Trophoblast cell (in vitro differentiated cells and primary cell): ENCODE measurements around the gene HEXIM2.

ENCODE experiments used
- DNase-seq, 2 donors: peaks; one replicate each; pipeline ENCODE4 v3.0.0-alpha.2; 2016
- H2AFZ ChIP-seq: 2 replicates; pipeline ENCODE4 v1.6.1; 2013; ENCODE audit warnings: low read length, moderate library complexity, mild to moderate bottlenecking; ENCODE audit not compliant: insufficient read depth, poor library complexity
- H2AK5ac ChIP-seq: 2 replicates; pipeline ENCODE4 v1.6.1; 2013; ENCODE audit warnings: mild to moderate bottlenecking, low read length
- H2BK120ac ChIP-seq: 2 replicates; pipeline ENCODE4 v1.6.1; 2013; ENCODE audit warnings: low read length, mild to moderate bottlenecking, moderate library complexity; ENCODE audit not compliant: insufficient read depth, poor library complexity
- H2BK12ac ChIP-seq: 2 replicates; pipeline ENCODE4 v1.6.1; 2013; ENCODE audit warnings: mild to moderate bottlenecking, low read length, moderate library complexity
- H2BK5ac ChIP-seq: 2 replicates; pipeline ENCODE4 v1.6.1; 2013; ENCODE audit warnings: low read length, low read depth, moderate library complexity, mild to moderate bottlenecking; ENCODE audit not compliant: poor library complexity
- H3K14ac ChIP-seq: 2 replicates; pipeline ENCODE4 v1.6.1; 2013; ENCODE audit warnings: mild to moderate bottlenecking, low read length
- H3K18ac ChIP-seq: 2 replicates; pipeline ENCODE4 v1.6.1; 2013; ENCODE audit warnings: mild to moderate bottlenecking, low read length
- H3K23ac ChIP-seq: 2 replicates; pipeline ENCODE4 v1.6.1; 2013; ENCODE audit warnings: low read length
- H3K27ac ChIP-seq: 2 replicates; pipeline ENCODE4 v1.5.1; 2013; ENCODE audit warnings: low read depth, mild to moderate bottlenecking, inconsistent platforms, low read length, moderate library complexity
- H3K27me3 ChIP-seq: 2 replicates; pipeline ENCODE4 v1.6.1; 2013; ENCODE audit warnings: inconsistent platforms, mild to moderate bottlenecking, low read length, moderate library complexity; ENCODE audit not compliant: insufficient read depth
- H3K36me3 ChIP-seq, 2 experiments: 1 replicate in 1 of 2; 2 replicates in 1 of 2; pipeline ENCODE4 v1.6.1; 2013; ENCODE audit warnings: low read length in 2 of 2, mild to moderate bottlenecking in 2 of 2, moderate library complexity in 1 of 2; ENCODE audit not compliant: insufficient read depth in 2 of 2, control insufficient read depth in 1 of 2
- H3K4ac ChIP-seq: 2 replicates; pipeline ENCODE4 v1.6.1; 2013; ENCODE audit warnings: low read depth, mild to moderate bottlenecking, low read length, moderate library complexity
- H3K4me1 ChIP-seq, 2 experiments: 1 replicate in 1 of 2; 2 replicates in 1 of 2; pipeline ENCODE4 v1.6.1; 2013; ENCODE audit warnings: low read length in 2 of 2, mild to moderate bottlenecking in 2 of 2, moderate library complexity in 1 of 2; ENCODE audit not compliant: insufficient read depth in 2 of 2, control insufficient read depth in 1 of 2
- H3K4me2 ChIP-seq: 2 replicates; pipeline ENCODE4 v1.6.1; 2013; ENCODE audit warnings: inconsistent platforms, mild to moderate bottlenecking, low read length, moderate library complexity
- H3K4me3 ChIP-seq: 2 replicates; pipeline ENCODE4 v1.5.1; 2013; ENCODE audit warnings: mild to moderate bottlenecking, low read depth, low read length, inconsistent platforms
- H3K79me1 ChIP-seq: one replicate; pipeline ENCODE4 v1.6.1; 2013; ENCODE audit warnings: low read length
- H3K79me2 ChIP-seq: 2 replicates; pipeline ENCODE4 v1.6.1; 2013; ENCODE audit warnings: low read length, mild to moderate bottlenecking; ENCODE audit not compliant: control insufficient read depth, insufficient read depth, poor library complexity
- H3K9ac ChIP-seq: 2 replicates; pipeline ENCODE4 v1.6.1; 2013; ENCODE audit warnings: mild to moderate bottlenecking, low read length
- H3K9me3 ChIP-seq: 2 replicates; pipeline ENCODE4 v1.6.1; 2013; ENCODE audit warnings: low read depth, mild to moderate bottlenecking, control low read depth, inconsistent platforms, low read length; ENCODE audit not compliant: insufficient read depth
- H4K12ac ChIP-seq: 2 replicates; pipeline ENCODE4 v1.6.1; 2013; ENCODE audit warnings: low read depth, mild to moderate bottlenecking, low read length, moderate library complexity
- H4K8ac ChIP-seq: 2 replicates; pipeline ENCODE4 v1.6.1; 2013; ENCODE audit warnings: low read depth, mild to moderate bottlenecking, low read length, moderate library complexity
- H4K91ac ChIP-seq: one replicate; pipeline ENCODE4 v1.6.1; 2013; ENCODE audit warnings: low read depth, mild to moderate bottlenecking, low read length, moderate library complexity
- WGBS: extraction: QIAGEN DNeasy Blood & Tissue Kit; methylation state at CpG from one replicate; pipeline ENCODE4 v1.1.7; 2013; ENCODE audit warnings: missing lambda C conversion rate; ENCODE audit not compliant: insufficient read length, insufficient coverage; ENCODE audit errors: extremely low coverage; 5-methylcytosine and 5-hydroxymethylcytosine counted together

The HEXIM2 gene

GRCh38 chr17:45117334-45117733, 44.3 kb upstream of the HEXIM2 start:
- no peak overlapping the region for H2AK5ac ChIP-seq
- no peak overlapping the region for H2BK12ac ChIP-seq
- H3K79me1 ChIP-seq, result peaks cover 4% of the 10 kb centered on the region
- H3K27ac ChIP-seq, result no peak overlapping the region
- H2BK5ac ChIP-seq, result no peak overlapping the region
- no peak overlapping the region for H3K18ac ChIP-seq
- H3K4me3 ChIP-seq, result no peak overlapping the region
- no peaks in the 10 kb centered on the region for H3K79me2 ChIP-seq
- no peak overlapping the region for H3K14ac ChIP-seq
- no peak overlapping the region for H3K9ac ChIP-seq
- H2AFZ ChIP-seq, result no peak overlapping the region
- H3K4me1 ChIP-seq, result peaks cover 9 to 11% of the 10 kb centered on the region in 2 experiments
- H4K8ac ChIP-seq, result no peak overlapping the region
- H3K23ac ChIP-seq, result no peak overlapping the region
- peaks cover 2% of the 10 kb centered on the region for H3K9me3 ChIP-seq
- peak; percentile 94 for DNase-seq
- H3K36me3 ChIP-seq, result peaks cover 22 to 25% of the 10 kb centered on the region in 2 experiments
- H4K12ac ChIP-seq, result no peak overlapping the region
- no peaks in the 10 kb centered on the region for H3K27me3 ChIP-seq
- WGBS, result no CpG with 5 or more reads among the region's 4 CpGs
- no peak overlapping the region for H3K4me2 ChIP-seq
- H3K4ac ChIP-seq, result no peak overlapping the region
- no peak overlapping the region for H4K91ac ChIP-seq
- no peak overlapping the region for H2BK120ac ChIP-seq

GRCh38 chr17:45117848-45118646, 43.6 kb upstream of the HEXIM2 start:
- no peak overlapping the region for H3K4me3 ChIP-seq
- no peak overlapping the region for H3K18ac ChIP-seq
- H3K4me2 ChIP-seq, result no peak overlapping the region
- no peak overlapping the region for H2BK12ac ChIP-seq
- H3K14ac ChIP-seq, result no peak overlapping the region
- H3K9ac ChIP-seq, result no peak overlapping the region
- H3K36me3 ChIP-seq, result peaks cover 14 to 21% of the 10 kb centered on the region in 2 experiments
- H3K9me3 ChIP-seq, result no peaks in the 10 kb centered on the region
- H4K12ac ChIP-seq, result no peak overlapping the region
- H3K79me2 ChIP-seq, result no peaks in the 10 kb centered on the region
- peaks cover 9 to 11% of the 10 kb centered on the region in 2 experiments for H3K4me1 ChIP-seq
- no peak overlapping the region for H4K91ac ChIP-seq
- no peak for DNase-seq
- no peaks in the 10 kb centered on the region for H3K27me3 ChIP-seq
- no peak overlapping the region for H2BK5ac ChIP-seq
- WGBS, result no CpG with 5 or more reads among the region's 20 CpGs
- no peak overlapping the region for H2BK120ac ChIP-seq
- H2AFZ ChIP-seq, result no peak overlapping the region
- peaks cover 4% of the 10 kb centered on the region for H3K79me1 ChIP-seq
- no peak overlapping the region for H3K27ac ChIP-seq
- no peak overlapping the region for H3K23ac ChIP-seq
- no peak overlapping the region for H4K8ac ChIP-seq
- no peak overlapping the region for H3K4ac ChIP-seq
- no peak overlapping the region for H2AK5ac ChIP-seq

GRCh38 chr17:45118691-45119090, 43.0 kb upstream of the HEXIM2 start:
- no peak overlapping the region for H3K23ac ChIP-seq
- H3K4ac ChIP-seq, result no peak overlapping the region
- no peaks in the 10 kb centered on the region for H3K9me3 ChIP-seq
- no peak overlapping the region for H2BK120ac ChIP-seq
- H3K4me2 ChIP-seq, result no peak overlapping the region
- peaks cover 13 to 17% of the 10 kb centered on the region in 2 experiments for H3K36me3 ChIP-seq
- peaks cover 10 to 14% of the 10 kb centered on the region in 2 experiments for H3K4me1 ChIP-seq
- H2AK5ac ChIP-seq, result no peak overlapping the region
- no peak for DNase-seq
- H3K27ac ChIP-seq, result no peak overlapping the region
- H3K27me3 ChIP-seq, result no peaks in the 10 kb centered on the region
- H3K4me3 ChIP-seq, result no peak overlapping the region
- no peak overlapping the region for H3K14ac ChIP-seq
- H2BK5ac ChIP-seq, result no peak overlapping the region
- H4K8ac ChIP-seq, result no peak overlapping the region
- no peak overlapping the region for H3K18ac ChIP-seq
- no peaks in the 10 kb centered on the region for H3K79me2 ChIP-seq
- peaks cover 4% of the 10 kb centered on the region for H3K79me1 ChIP-seq
- H2AFZ ChIP-seq, result no peak overlapping the region
- H4K12ac ChIP-seq, result no peak overlapping the region
- H3K9ac ChIP-seq, result no peak overlapping the region
- no peak overlapping the region for H2BK12ac ChIP-seq
- H4K91ac ChIP-seq, result no peak overlapping the region
- WGBS, result no CpG with 5 or more reads among the region's 23 CpGs

GRCh38 chr17:45119964-45120363, 41.7 kb upstream of the HEXIM2 start:
- no peak overlapping the region for H3K9ac ChIP-seq
- DNase-seq, result no peak
- H3K23ac ChIP-seq, result no peak overlapping the region
- no peak overlapping the region for H4K91ac ChIP-seq
- H3K79me1 ChIP-seq, result peaks cover 3% of the 10 kb centered on the region
- no peak overlapping the region for H3K18ac ChIP-seq
- H3K36me3 ChIP-seq, result peaks cover 13 to 16% of the 10 kb centered on the region in 2 experiments
- no CpG with 5 or more reads among the region's 8 CpGs for WGBS
- H3K14ac ChIP-seq, result no peak overlapping the region
- H2BK5ac ChIP-seq, result no peak overlapping the region
- H3K9me3 ChIP-seq, result no peaks in the 10 kb centered on the region
- no peak overlapping the region for H4K8ac ChIP-seq
- H3K4me2 ChIP-seq, result no peak overlapping the region
- no peak overlapping the region for H2BK120ac ChIP-seq
- H3K27ac ChIP-seq, result no peak overlapping the region
- peaks cover 10 to 14% of the 10 kb centered on the region in 2 experiments for H3K4me1 ChIP-seq
- H2AFZ ChIP-seq, result no peak overlapping the region
- no peaks in the 10 kb centered on the region for H3K27me3 ChIP-seq
- no peak overlapping the region for H4K12ac ChIP-seq
- no peak overlapping the region for H2AK5ac ChIP-seq
- no peak overlapping the region for H2BK12ac ChIP-seq
- no peak overlapping the region for H3K4me3 ChIP-seq
- H3K4ac ChIP-seq, result no peak overlapping the region
- H3K79me2 ChIP-seq, result no peaks in the 10 kb centered on the region
